Mononuclear cell (primary cell): ENCODE results near the gene USP17L20. TPM values are rescaled to one million over a fixed set of nuclear protein-coding genes. Genes with fewer than 3 reads are reported as not detected.
"Not testable (repeated sequence)": the region's sequence is repeated elsewhere in the genome, so short reads cannot be mapped to it uniquely, and the experiment has no call there.

Source experiments
- H3K27me3 ChIP-seq: 2 replicates; pipeline ENCODE4 v1.6.0; 2011; ENCODE audit warnings: low read length, control low read depth; ENCODE audit not compliant: insufficient read depth
- H3K4me1 ChIP-seq: 2 replicates; pipeline ENCODE4 v1.5.1; 2011; ENCODE audit warnings: mild to moderate bottlenecking, low read length, control low read depth; ENCODE audit not compliant: insufficient read depth
- H3K4me3 ChIP-seq: 2 replicates; pipeline ENCODE4 v1.5.1; 2011; ENCODE audit warnings: mild to moderate bottlenecking, low read length, moderate library complexity
- H3K9me3 ChIP-seq: 2 replicates; pipeline ENCODE4 v1.5.1; 2011; ENCODE audit warnings: low read depth, mild to moderate bottlenecking, control low read depth, low read length
- total RNA-seq: library from RNA; depleted of rRNA; stranded (reverse); fragments of >200 nt; gene quantifications from one replicate; pipeline ENCODE4 v1.2.3, GENCODE V29; 2012

The USP17L20 gene
- total RNA-seq = not detected

- not testable (repeated sequence) for H3K4me3 ChIP-seq, H3K27me3 ChIP-seq, H3K4me1 ChIP-seq, H3K9me3 ChIP-seq
Observed at GRCh38 chr4:9257824-9258223, at the start of gene USP17L20. Gene USP17L20, plus strand, starts transcription at chr4:9258124. Its CDS starts 0 bp downstream, at chr4:9258124.

- not testable (repeated sequence) for H3K4me1 ChIP-seq, H3K27me3 ChIP-seq, H3K4me3 ChIP-seq, H3K9me3 ChIP-seq
Observed at GRCh38 chr4:9210357-9210756, 47.6 kb upstream of the USP17L20 start, which contains the start of gene USP17L10. Gene USP17L10, plus strand, starts transcription at chr4:9210657. Its CDS starts 0 bp downstream, at chr4:9210657.

GRCh38 chr4:9214701-9215100, 43.2 kb upstream of the USP17L20 start:
- H3K4me1 ChIP-seq, H3K27me3 ChIP-seq, H3K9me3 ChIP-seq, H3K4me3 ChIP-seq: not testable (repeated sequence)

- not testable (repeated sequence) for H3K9me3 ChIP-seq, H3K4me1 ChIP-seq, H3K27me3 ChIP-seq, H3K4me3 ChIP-seq
Observed at GRCh38 chr4:9215105-9215504, 42.8 kb upstream of the USP17L20 start, which contains the start of gene USP17L11. Gene USP17L11, plus strand, starts transcription at chr4:9215405. Its CDS starts 0 bp downstream, at chr4:9215405.

GRCh38 chr4:9219852-9220251, 38.1 kb upstream of the USP17L20 start, which contains the start of gene USP17L12:
Gene USP17L12, plus strand, starts transcription at chr4:9220152. Its CDS starts 0 bp downstream, at chr4:9220152.
- not testable (repeated sequence) for H3K9me3 ChIP-seq, H3K4me1 ChIP-seq, H3K27me3 ChIP-seq, H3K4me3 ChIP-seq

- H3K9me3 ChIP-seq, H3K4me3 ChIP-seq, H3K4me1 ChIP-seq, H3K27me3 ChIP-seq: not testable (repeated sequence)
Observed at GRCh38 chr4:9224596-9224995, 33.3 kb upstream of the USP17L20 start, which contains the start of gene USP17L13. Gene USP17L13, plus strand, starts transcription at chr4:9224896. Its CDS starts 0 bp downstream, at chr4:9224896.

GRCh38 chr4:9230249-9230648, 27.7 kb upstream of the USP17L20 start:
- not testable (repeated sequence) for H3K27me3 ChIP-seq, H3K9me3 ChIP-seq, H3K4me3 ChIP-seq, H3K4me1 ChIP-seq

GRCh38 chr4:9234085-9234484, 23.8 kb upstream of the USP17L20 start, which contains the start of gene USP17L15:
Gene USP17L15, plus strand, starts transcription at chr4:9234385. Its CDS starts 0 bp downstream, at chr4:9234385.
- not testable (repeated sequence) for H3K27me3 ChIP-seq, H3K9me3 ChIP-seq, H3K4me3 ChIP-seq, H3K4me1 ChIP-seq

- not testable (repeated sequence) for H3K4me3 ChIP-seq, H3K4me1 ChIP-seq, H3K27me3 ChIP-seq, H3K9me3 ChIP-seq
Observed at GRCh38 chr4:9238461-9238860, 19.5 kb upstream of the USP17L20 start.

GRCh38 chr4:9243579-9243978, 14.3 kb upstream of the USP17L20 start, which contains the start of gene USP17L17:
Gene USP17L17, plus strand, starts transcription at chr4:9243879. Its CDS starts 0 bp downstream, at chr4:9243879.
- not testable (repeated sequence) for H3K4me3 ChIP-seq, H3K9me3 ChIP-seq

GRCh38 chr4:9247953-9248680, 9.8 kb upstream of the USP17L20 start, which contains the start of gene USP17L18:
Gene USP17L18, plus strand, starts transcription at chr4:9248630. Its CDS starts 0 bp downstream, at chr4:9248630.
- H3K9me3 ChIP-seq, H3K4me3 ChIP-seq, H3K4me1 ChIP-seq, H3K27me3 ChIP-seq: not testable (repeated sequence)

More at GRCh38 chr4:9243579-9243978, 14.3 kb upstream of the USP17L20 start, which contains the start of gene USP17L17:
- not testable (repeated sequence) for H3K4me1 ChIP-seq, H3K27me3 ChIP-seq

- not testable (repeated sequence) for H3K4me3 ChIP-seq, H3K4me1 ChIP-seq, H3K27me3 ChIP-seq, H3K9me3 ChIP-seq
Observed at GRCh38 chr4:9253078-9253477, 4.8 kb upstream of the USP17L20 start, which contains the start of gene USP17L19. Gene USP17L19, plus strand, starts transcription at chr4:9253378. Its CDS starts 0 bp downstream, at chr4:9253378.

GRCh38 chr4:9262572-9262971, 4.6 kb downstream of the USP17L20 start, which contains the start of gene USP17L21:
Gene USP17L21, plus strand, starts transcription at chr4:9262872. Its CDS starts 0 bp downstream, at chr4:9262872.
- not testable (repeated sequence) for H3K4me1 ChIP-seq, H3K4me3 ChIP-seq, H3K9me3 ChIP-seq, H3K27me3 ChIP-seq

- not testable (repeated sequence) for H3K27me3 ChIP-seq, H3K4me3 ChIP-seq, H3K9me3 ChIP-seq, H3K4me1 ChIP-seq
Observed at GRCh38 chr4:9267319-9267718, 9.4 kb downstream of the USP17L20 start, which contains the start of gene USP17L22. Gene USP17L22, plus strand, starts transcription at chr4:9267619. Its CDS starts 0 bp downstream, at chr4:9267619.

- H3K9me3 ChIP-seq, H3K4me1 ChIP-seq, H3K4me3 ChIP-seq, H3K27me3 ChIP-seq: not testable (repeated sequence)
Observed at GRCh38 chr4:9271719-9272118, 13.8 kb downstream of the USP17L20 start.
